ENCODE measurements around the gene PARP6.

Gene PARP6

DNA sequence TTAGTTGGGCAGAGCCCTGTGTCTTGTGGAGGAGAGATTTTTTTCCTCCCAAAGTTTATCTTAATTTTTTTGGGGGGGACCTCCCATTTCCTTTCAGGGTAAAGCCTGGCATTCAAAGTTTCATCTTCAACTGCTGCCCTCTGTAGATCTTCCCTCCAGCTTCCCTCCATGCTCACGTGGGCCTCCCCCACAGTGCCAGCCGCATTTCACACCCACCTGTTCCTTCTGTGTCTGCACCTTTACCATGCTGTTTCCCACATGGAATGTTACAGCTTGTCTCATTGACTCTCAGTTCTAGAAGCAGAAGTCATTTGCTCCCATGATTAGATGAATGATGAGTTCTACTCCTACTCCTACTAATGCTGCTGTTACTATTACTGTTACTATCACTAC is 41.1 kb upstream of the PARP6 start:
- H3K4me3 ChIP-seq (ENCODE audit: low read depth, low read length), result no peak overlapping the region
- TF ChIP-seq, protein P1, sequence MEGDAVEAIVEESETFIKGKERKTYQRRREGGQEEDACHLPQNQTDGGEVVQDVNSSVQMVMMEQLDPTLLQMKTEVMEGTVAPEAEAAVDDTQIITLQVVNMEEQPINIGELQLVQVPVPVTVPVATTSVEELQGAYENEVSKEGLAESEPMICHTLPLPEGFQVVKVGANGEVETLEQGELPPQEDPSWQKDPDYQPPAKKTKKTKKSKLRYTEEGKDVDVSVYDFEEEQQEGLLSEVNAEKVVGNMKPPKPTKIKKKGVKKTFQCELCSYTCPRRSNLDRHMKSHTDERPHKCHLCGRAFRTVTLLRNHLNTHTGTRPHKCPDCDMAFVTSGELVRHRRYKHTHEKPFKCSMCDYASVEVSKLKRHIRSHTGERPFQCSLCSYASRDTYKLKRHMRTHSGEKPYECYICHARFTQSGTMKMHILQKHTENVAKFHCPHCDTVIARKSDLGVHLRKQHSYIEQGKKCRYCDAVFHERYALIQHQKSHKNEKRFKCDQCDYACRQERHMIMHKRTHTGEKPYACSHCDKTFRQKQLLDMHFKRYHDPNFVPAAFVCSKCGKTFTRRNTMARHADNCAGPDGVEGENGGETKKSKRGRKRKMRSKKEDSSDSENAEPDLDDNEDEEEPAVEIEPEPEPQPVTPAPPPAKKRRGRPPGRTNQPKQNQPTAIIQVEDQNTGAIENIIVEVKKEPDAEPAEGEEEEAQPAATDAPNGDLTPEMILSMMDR (IDR thresholded peaks at IDR 0.05; ENCODE audit: control insufficient read depth, extremely low read depth, insufficient read depth), result no peak
- DNase-seq (ENCODE audit: low read depth), result no peak

DNA sequence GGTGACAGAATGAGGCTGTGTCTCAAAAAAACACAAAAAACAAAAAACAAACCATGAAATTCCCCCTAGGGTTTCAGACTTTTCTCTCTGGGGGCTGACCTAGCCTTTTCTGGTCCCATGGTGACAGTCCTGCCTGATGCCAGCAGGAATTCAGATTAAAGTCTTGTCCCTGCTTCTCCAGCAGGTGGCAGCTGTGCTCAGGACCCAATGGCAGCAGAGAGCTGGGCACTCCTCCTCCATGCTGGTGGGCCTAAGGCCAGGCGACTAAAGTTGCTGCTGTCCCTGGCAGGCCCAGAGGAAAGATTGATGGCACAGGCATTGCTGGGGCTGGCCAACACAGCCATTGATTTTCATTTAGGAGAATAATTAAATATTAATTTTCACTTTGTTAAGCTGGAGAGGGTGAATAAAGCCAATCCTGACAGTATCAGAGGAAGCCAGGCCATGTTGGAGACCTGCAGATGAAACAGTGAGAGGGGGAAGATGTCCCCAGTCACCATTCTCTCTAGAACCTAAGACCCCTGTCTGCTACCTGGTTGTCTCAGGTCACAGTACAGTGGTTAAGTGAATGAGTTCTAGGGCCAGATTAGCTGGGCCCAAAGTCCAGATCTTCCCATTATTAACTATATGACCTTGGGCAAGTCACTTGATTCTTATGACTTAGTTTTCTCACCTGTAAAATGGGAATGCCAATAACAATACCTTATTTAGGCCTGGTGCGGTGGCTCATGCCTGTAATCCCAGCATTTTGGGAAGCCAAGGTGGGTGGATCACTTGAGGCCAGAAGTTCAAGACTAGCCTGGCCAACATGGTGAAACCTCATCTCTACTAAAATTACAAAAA is 40.5 kb upstream of the PARP6 start:
- no peak overlapping the region for H3K4me3 ChIP-seq (ENCODE audit: low read depth, low read length)
- DNase-seq (ENCODE audit: low read depth), result peak; percentile 50
- TF ChIP-seq, protein P1 (IDR thresholded peaks at IDR 0.05; ENCODE audit: control insufficient read depth, extremely low read depth, insufficient read depth), result peak; percentile 96

DNA sequence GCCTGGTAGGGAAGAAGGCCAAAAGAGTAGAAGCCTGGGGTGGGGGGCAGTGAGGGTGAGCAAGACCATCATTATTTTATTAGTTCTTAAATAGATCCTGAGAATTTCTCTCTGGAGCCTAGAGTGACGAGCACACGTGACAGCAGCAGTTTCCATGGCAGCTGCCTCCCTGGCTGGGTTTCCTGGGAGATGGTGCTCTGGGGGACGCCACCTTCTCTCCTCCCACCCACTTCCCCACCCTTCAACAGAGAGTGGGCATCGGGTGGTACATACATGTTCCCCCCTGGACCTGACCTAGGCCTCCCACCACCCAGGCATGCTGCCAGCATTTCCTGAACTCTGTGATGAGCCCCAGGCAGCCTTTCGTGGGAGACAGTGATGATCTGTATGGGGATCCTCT is 34.7 kb upstream of the PARP6 start:
- DNase-seq (ENCODE audit: low read depth), result no peak
- no peak overlapping the region for H3K4me3 ChIP-seq (ENCODE audit: low read depth, low read length)
- TF ChIP-seq, protein P1 (IDR thresholded peaks at IDR 0.05; ENCODE audit: control insufficient read depth, extremely low read depth, insufficient read depth), result no peak

DNA sequence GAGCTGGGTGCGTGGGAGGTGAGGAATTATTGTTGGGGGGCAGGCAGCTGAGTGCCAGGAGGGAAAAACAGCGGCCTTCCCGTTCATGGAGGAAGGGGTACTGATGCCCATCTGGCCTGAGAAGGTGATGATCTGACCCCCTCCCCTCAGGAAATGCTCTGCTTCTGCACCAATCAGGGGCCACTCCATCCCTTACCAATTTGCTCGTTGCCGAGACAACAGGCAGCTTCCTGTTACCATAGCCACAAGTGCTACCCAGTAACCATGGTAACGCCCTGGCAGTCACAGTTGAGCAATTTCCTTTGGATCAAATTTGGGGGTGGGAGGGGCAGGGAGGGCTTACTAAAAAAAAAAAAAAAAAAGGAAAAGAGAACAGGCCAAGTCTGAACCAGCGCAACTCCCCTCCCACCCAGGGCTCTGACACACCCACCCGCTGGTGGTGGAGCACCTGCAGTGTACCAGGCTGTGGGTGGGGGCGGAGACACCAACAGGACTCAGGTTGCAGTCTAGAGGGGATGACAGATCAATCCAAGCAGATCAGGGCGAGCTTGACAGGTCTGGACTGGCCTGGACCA is 33.9 kb upstream of the PARP6 start:
- no peak for DNase-seq (ENCODE audit: low read depth)
- TF ChIP-seq, protein P1 (IDR thresholded peaks at IDR 0.05; ENCODE audit: control insufficient read depth, extremely low read depth, insufficient read depth), result no peak
- H3K4me3 ChIP-seq (ENCODE audit: low read depth, low read length), result no peak overlapping the region

DNA sequence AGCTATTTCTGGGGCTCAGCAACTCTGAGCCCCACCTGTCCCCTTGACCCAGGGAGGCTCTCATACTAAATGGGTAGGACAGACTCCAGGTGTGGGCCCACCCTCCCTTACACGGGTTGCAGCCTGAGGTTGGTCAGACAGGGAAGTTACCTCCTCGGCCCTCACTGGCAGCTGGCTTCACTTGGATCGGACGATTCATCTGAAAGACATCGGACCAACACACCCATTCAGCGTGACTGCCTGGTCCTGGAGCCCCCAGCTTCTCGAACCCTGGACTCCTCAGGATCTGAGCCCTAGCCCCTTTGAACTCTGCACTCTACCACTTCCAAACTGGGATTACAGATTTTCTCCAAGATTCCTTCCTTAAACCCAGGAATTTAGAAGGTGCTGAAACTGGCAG is 32.2 kb upstream of the PARP6 start:
- no peak for DNase-seq (ENCODE audit: low read depth)
- TF ChIP-seq, protein P1 (IDR thresholded peaks at IDR 0.05; ENCODE audit: control insufficient read depth, extremely low read depth, insufficient read depth), result no peak
- H3K4me3 ChIP-seq (ENCODE audit: low read depth, low read length), result no peak overlapping the region

DNA sequence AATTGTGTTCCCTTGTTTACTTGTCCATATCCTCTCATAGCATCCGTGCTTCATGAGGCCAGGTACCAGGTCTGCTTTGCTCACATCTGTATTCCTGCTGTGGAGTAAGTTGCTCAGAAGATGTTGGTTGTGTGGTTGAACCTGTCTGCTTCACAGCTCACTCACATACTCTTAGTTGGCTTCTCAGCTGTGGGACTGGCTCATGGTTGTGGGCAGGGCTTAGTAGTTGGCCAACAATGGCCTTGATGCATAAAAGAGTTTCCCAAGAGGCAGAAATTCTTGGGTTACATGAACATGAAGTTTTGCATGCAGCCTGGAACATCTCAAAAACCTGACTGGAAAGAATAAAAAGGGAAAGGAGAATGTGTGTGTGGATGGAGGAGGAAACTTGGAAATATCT is 30.6 kb upstream of the PARP6 start:
- H3K4me3 ChIP-seq (ENCODE audit: low read depth, low read length), result no peak overlapping the region
- DNase-seq (ENCODE audit: low read depth), result no peak
- TF ChIP-seq, protein P1 (IDR thresholded peaks at IDR 0.05; ENCODE audit: control insufficient read depth, extremely low read depth, insufficient read depth), result no peak

All from LNCaP clone FGC (cell line).